ENCODE measurements around the gene SNTN.

- no peak for TF ChIP-seq CTCF (IDR thresholded peaks at IDR 0.05)
- no peak for TF ChIP-seq POLR2A (IDR thresholded peaks at IDR 0.05)
Observed at GRCh38 chr3:63656786-63657185, 4.3 kb downstream of the SNTN start.

Data from ovary (tissue), 3 donors.